Measurements from ENCODE around the gene ZBTB5. TPM values are rescaled to one million over a fixed set of nuclear protein-coding genes. Genes with fewer than 3 reads are reported as not detected.

The ZBTB5 gene
- total and polyA plus RNA-seq, 2 of the 13 experiments (the other 11 are each of a cell fraction or from before 2014, with no cell fraction given), result 12.5 to 20.5 TPM

GRCh38 chr9:37447111-37447510 is 18.1 kb downstream of the ZBTB5 start (continued):
- TF ChIP-seq ZHX2 (IDR thresholded peaks at IDR 0.05; ENCODE audit: low read depth), result no peak
- TF ChIP-seq ZHX2 (CRISPR knock-in tag; IDR thresholded peaks at IDR 0.05; ENCODE audit: borderline replicate concordance), result no peak

GRCh38 chr9:37446401-37446800 is 18.8 kb downstream of the ZBTB5 start:
- no peak for TF ChIP-seq ZNF24 (IDR thresholded peaks at IDR 0.05)
- H3K27me3 ChIP-seq (ENCODE audit: control insufficient read depth in 1 of 2, insufficient read depth in 2 of 2, low read length in 2 of 2), result no peaks in the 10 kb centered on the region
- H3K79me2 ChIP-seq (ENCODE audit: insufficient read depth, low read length), result peaks cover 56% of the 10 kb centered on the region
- H3K4me2 ChIP-seq (ENCODE audit: low read depth, low read length), result no peak overlapping the region
- H3K27ac ChIP-seq (ENCODE audit: extremely low read length, insufficient read depth, low read length), result peak overlapping the region; percentile 34
- no TSS peak for BruUV-seq (replicated peaks)
- peaks cover 13% of the 10 kb centered on the region for H4K20me1 ChIP-seq (ENCODE audit: insufficient read depth, low read length)
- no peak for DNase-seq (ENCODE audit: low spot score)
- no peaks in the 10 kb centered on the region for H3K9me3 ChIP-seq (ENCODE audit: low read length)
- CTCF ChIA-PET (ENCODE audit: low intra/inter-chr PET ratio, low total read pairs), result no interaction called here
- no peak for ATAC-seq
- no peak overlapping the region for H2AFZ ChIP-seq (ENCODE audit: low read length)
- no peak overlapping the region for H3K9ac ChIP-seq (ENCODE audit: insufficient read depth, low read depth, low read length)
- POLR2A ChIA-PET, result interaction anchor here (2.0 kb wide), 1 partner anchor 19 kb away, joined by 5 read pairs; the partner anchor contains the start of gene ZBTB5
- whole genome bisulfite sequencing (ENCODE audit: low lambda C conversion rate), result 89% methylated on average over 4 of the region's 4 CpGs
- H3K36me3 ChIP-seq (replicated peaks in 1 of 2; ENCODE audit: control insufficient read depth in 1 of 2, insufficient read depth in 2 of 2, low read length in 2 of 2), result peaks cover 7 to 24% of the 10 kb centered on the region in 2 experiments; a peak in 4 of 5 replicates
- peaks cover 32% of the 10 kb centered on the region for H3K4me1 ChIP-seq (ENCODE audit: insufficient read depth, low read length)
- in situ Hi-C loops (cut with HindIII; ENCODE audit: extremely low pct_ligation_motif_present, low pct_unique_long_range_greater_than_20kb) (no loop called here), intact Hi-C loops (cut with micrococcal nuclease; ENCODE audit: unreplicated experiment) (no loop called here)
- no peak for FAIRE-seq
- H3K4me3 ChIP-seq (replicated peaks in 1 of 3; ENCODE audit: insufficient read depth in 1 of 3, low read depth in 2 of 3, low read length in 3 of 3), result no peak overlapping the region

All from HepG2 (cell line).